A673 (cell line): Measurements from ENCODE around the gene NDFIP2. TPM values are rescaled to one million over a fixed set of nuclear protein-coding genes. Genes with fewer than 3 reads are reported as not detected.
A peak's percentile ranks its signal among the peaks of the same experiment; 100 is the strongest.

Source experiments
- BruUV-seq: library from RNA; stranded (reverse); fragments of 400-500 nt; replicated peaks from 2 replicates; lab custom pipeline; 2021; lab: Mats Ljungman, UMichigan
- CTCF ChIA-PET: fragments of 300-600 bp; sonication (Branson Sonifier 250); formaldehyde crosslinking; loops from one replicate; lab custom pipeline; 2022; ENCODE audit warnings: antibody characterized with exemption; lab: Charles Lee
- POLR2A ChIA-PET: fragments of 300-600 bp; sonication (Branson Sonifier 250); formaldehyde crosslinking; loops from one replicate; lab custom pipeline; 2022; ENCODE audit warnings: antibody characterized with exemption; ENCODE audit not compliant: low non-redundant PET; lab: Charles Lee
- DNase-seq: peaks from one replicate; pipeline ENCODE4 v3.0.0-alpha.2; 2015; ENCODE audit warnings: low spot score
- H3K27ac ChIP-seq: fragments of 200-600 bp; sonication (generic); 2 replicates; pipeline ENCODE4 v1.5.1; 2016; ENCODE audit warnings: mixed run types, low read depth, mild to moderate bottlenecking, mixed read lengths, antibody characterized with exemption, low read length; ENCODE audit not compliant: poor library complexity, severe bottlenecking
- H3K27me3 ChIP-seq: fragments of 200-600 bp; sonication (generic); replicated peaks from 2 replicates; pipeline ENCODE4 v1.6.1; 2017; ENCODE audit warnings: mixed run types, low read depth, mild to moderate bottlenecking, mixed read lengths, antibody characterized with exemption, low read length; ENCODE audit not compliant: insufficient read depth, poor library complexity
- H3K36me3 ChIP-seq: fragments of 200-600 bp; sonication (generic); 2 replicates; pipeline ENCODE4 v1.6.1; 2016; ENCODE audit warnings: mixed run types, mild to moderate bottlenecking, mixed read lengths, antibody characterized with exemption, low read length; ENCODE audit not compliant: insufficient read depth, poor library complexity, severe bottlenecking
- H3K4me1 ChIP-seq: fragments of 200-600 bp; sonication (generic); 2 replicates; pipeline ENCODE4 v1.6.1; 2017; ENCODE audit warnings: mixed run types, mild to moderate bottlenecking, mixed read lengths, antibody characterized with exemption, low read length; ENCODE audit not compliant: insufficient read depth, poor library complexity, severe bottlenecking
- H3K4me3 ChIP-seq: fragments of 200-600 bp; sonication (generic); 2 replicates; pipeline ENCODE4 v1.5.1; 2016; ENCODE audit warnings: low read depth, mixed run types, mild to moderate bottlenecking, mixed read lengths, low read length; ENCODE audit not compliant: poor library complexity, severe bottlenecking
- H3K9me3 ChIP-seq: fragments of 200-600 bp; sonication (generic); 2 replicates; pipeline ENCODE4 v1.6.1; 2016; ENCODE audit warnings: mixed run types, low read depth, mild to moderate bottlenecking, mixed read lengths, antibody characterized with exemption, low read length; ENCODE audit not compliant: poor library complexity, severe bottlenecking
- CTCF ChIP-seq: fragments of 300-800, 200-600 bp; sonication (generic); conservative IDR thresholded peaks from 2 replicates; pipeline ENCODE4 v1.5.1; 2017; ENCODE audit warnings: low read depth, mild to moderate bottlenecking, antibody characterized with exemption, low read length, moderate library complexity, mixed read lengths
- EZH2 ChIP-seq: fragments of 200-600 bp; sonication (generic); IDR thresholded peaks from 2 replicates; pipeline ENCODE4 v1.6.1; 2017; ENCODE audit warnings: borderline replicate concordance, low read depth, mild to moderate bottlenecking, mixed read lengths, antibody characterized with exemption, low read length; ENCODE audit not compliant: poor library complexity, severe bottlenecking
- intact Hi-C: fragments of 100-400 bp; cut with micrococcal nuclease; formaldehyde crosslinking; loops from one replicate; pipeline ENCODE4 v1.10.0; 2022; ENCODE audit not compliant: unreplicated experiment
- total RNA-seq: library from RNA; stranded (reverse); gene quantifications from 2 replicates; pipeline ENCODE4 v1.2.3, GENCODE V29; 2021

NDFIP2 gene
- total RNA-seq, 1 experiment from 2014 or later: 34.0 TPM

GRCh38 chr13:79541426-79542049, 60.6 kb downstream of the NDFIP2 start:
- no peak for TF ChIP-seq EZH2
- TF ChIP-seq CTCF: peak; percentile 80
- Histone ChIP-seq H3K4me3 (no peak overlapping the region), H3K9me3 (no peaks in the 10 kb centered on the region), H3K4me1 (no peaks in the 10 kb centered on the region), H3K27ac (no peak overlapping the region), H3K27me3 (no peaks in the 10 kb centered on the region), H3K36me3 (no peaks in the 10 kb centered on the region)
- ChIA-PET CTCF (interaction anchor here (2.2 kb wide), 1 partner anchor 117 kb away, joined by 33 read pairs; no protein-coding TSS in a partner anchor), POLR2A (no interaction called here)
- DNase-seq: peak; percentile 73
- BruUV-seq: no TSS peak
- intact Hi-C loops: loop anchor here (2.0 to 10.0 kb wide), 3 partner anchors 117 to 1404 kb away; no protein-coding TSS in a partner anchor

- intact Hi-C loops: loop anchor here (5.0 to 10.0 kb wide), 2 partner anchors 821 to 1407 kb away; no protein-coding TSS in a partner anchor
- no TSS peak for BruUV-seq
Observed at GRCh38 chr13:79543883-79544282, 62.9 kb downstream of the NDFIP2 start.

More at GRCh38 chr13:79543883-79544282, 62.9 kb downstream of the NDFIP2 start:
- TF ChIP-seq EZH2: no peak
- no peak for TF ChIP-seq CTCF
- ChIA-PET POLR2A (no interaction called here), CTCF (interaction anchor here (1.4 kb wide), 1 partner anchor 120 kb away, joined by 3 read pairs; no protein-coding TSS in a partner anchor)
- no peaks in the 10 kb centered on the region for H3K4me1 ChIP-seq
- no peak overlapping the region for H3K27ac ChIP-seq
- DNase-seq: no peak
- no peaks in the 10 kb centered on the region for H3K9me3 ChIP-seq
- H3K27me3 ChIP-seq: no peaks in the 10 kb centered on the region
- H3K4me3 ChIP-seq: no peak overlapping the region
- no peaks in the 10 kb centered on the region for H3K36me3 ChIP-seq
